HepG2 (cell line): Measurements from ENCODE around the gene SSNA1. TPM values are rescaled to one million over a fixed set of nuclear protein-coding genes. Genes with fewer than 3 reads are reported as not detected.

Experiments used
- ARID2 ChIP-seq: sonication (generic); formaldehyde crosslinking; IDR thresholded peaks from 2 replicates; pipeline ENCODE4 v1.8.1; 2022; ENCODE audit warnings: mild to moderate bottlenecking, missing genetic modification reagents, borderline replicate concordance
- CC2D1A ChIP-seq: sonication (generic); formaldehyde crosslinking; IDR thresholded peaks from 2 replicates; pipeline ENCODE4 v1.8.1; 2023; ENCODE audit warnings: mild to moderate bottlenecking, missing genetic modification reagents
- CTCF ChIP-seq: sonication (generic); formaldehyde crosslinking; IDR thresholded peaks from 2 replicates; pipeline ENCODE4 v1.5.0; 2020; ENCODE audit warnings: mild to moderate bottlenecking, missing genetic modification reagents, moderate library complexity
- ETV5 ChIP-seq: IDR thresholded peaks from 2 replicates; pipeline ENCODE4 v1.6.1; 2018; ENCODE audit warnings: missing biosample characterization, missing genetic modification reagents, inconsistent platforms, borderline replicate concordance
- FOXA3 ChIP-seq: IDR thresholded peaks from 2 replicates; pipeline ENCODE4 v1.6.1; 2016; ENCODE audit warnings: missing genetic modification reagents, missing compliant biosample characterization
- HOXD1 ChIP-seq: sonication (generic); formaldehyde crosslinking; IDR thresholded peaks from 2 replicates; pipeline ENCODE4 v1.5.0; 2020; ENCODE audit warnings: missing genetic modification reagents
- KDM5A ChIP-seq: fragments of 200-600 bp; sonication (generic); IDR thresholded peaks from 2 replicates; pipeline ENCODE4 v1.7.0; 2018; ENCODE audit warnings: antibody characterized with exemption, mild to moderate bottlenecking, low read length, borderline replicate concordance
- MED1 ChIP-seq: sonication (generic); formaldehyde crosslinking; IDR thresholded peaks from 2 replicates; pipeline ENCODE4 v1.4.0; 2020; ENCODE audit warnings: missing genetic modification reagents
- MLX ChIP-seq: IDR thresholded peaks from 2 replicates; pipeline ENCODE4 v1.6.1; 2016
- NR1H2 ChIP-seq: sonication (generic); formaldehyde crosslinking; IDR thresholded peaks from 2 replicates; pipeline ENCODE4 v1.8.1; 2022; ENCODE audit warnings: low read depth, missing genetic modification reagents, borderline replicate concordance
- RARG ChIP-seq: sonication (generic); formaldehyde crosslinking; IDR thresholded peaks from 2 replicates; pipeline ENCODE4 v1.4.0; 2020; ENCODE audit warnings: low read depth, mild to moderate bottlenecking, missing genetic modification reagents
- ZC3H13 ChIP-seq: sonication (generic); formaldehyde crosslinking; IDR thresholded peaks from 2 replicates; pipeline ENCODE4 v1.8.1; 2023; ENCODE audit warnings: mild to moderate bottlenecking, missing genetic modification reagents, moderate library complexity
- ZFP90 ChIP-seq: sonication (generic); formaldehyde crosslinking; IDR thresholded peaks from 2 replicates; pipeline ENCODE4 v1.8.0; 2022; ENCODE audit warnings: missing genetic modification reagents, mild to moderate bottlenecking, inconsistent platforms, borderline replicate concordance
- ZFP91 ChIP-seq: sonication (generic); formaldehyde crosslinking; IDR thresholded peaks from 2 replicates; pipeline ENCODE4 v1.9.0; 2022; ENCODE audit warnings: missing genetic modification reagents, mild to moderate bottlenecking, borderline replicate concordance
- ZFX ChIP-seq: sonication (generic); formaldehyde crosslinking; IDR thresholded peaks from 2 replicates; pipeline ENCODE4 v1.4.0; 2020; ENCODE audit warnings: mild to moderate bottlenecking, low read depth, missing genetic modification reagents, moderate library complexity
- ZNF225 ChIP-seq: sonication (generic); formaldehyde crosslinking; IDR thresholded peaks from 2 replicates; pipeline ENCODE4 v1.4.0; 2020; ENCODE audit warnings: mild to moderate bottlenecking, missing genetic modification reagents
- ZNF329 ChIP-seq: sonication (generic); formaldehyde crosslinking; IDR thresholded peaks from 2 replicates; pipeline ENCODE4 v1.9.0; 2021; ENCODE audit warnings: low read depth, mild to moderate bottlenecking, missing genetic modification reagents
- ZNF567 ChIP-seq: sonication (generic); formaldehyde crosslinking; IDR thresholded peaks from 2 replicates; pipeline ENCODE4 v1.8.1; 2023; ENCODE audit warnings: mild to moderate bottlenecking, missing genetic modification reagents, borderline replicate concordance
- ZNF580 ChIP-seq: IDR thresholded peaks from 2 replicates; pipeline ENCODE4 v1.6.1; 2016; ENCODE audit warnings: low read depth, borderline replicate concordance
- ZNF614 ChIP-seq: IDR thresholded peaks from 2 replicates; pipeline ENCODE4 v1.6.1; 2018; ENCODE audit warnings: missing biosample characterization, missing genetic modification reagents, inconsistent platforms, borderline replicate concordance
- ZNF639 ChIP-seq: conservative IDR thresholded peaks from 2 replicates; pipeline ENCODE4 v1.6.1; 2018; ENCODE audit warnings: missing genetic modification reagents
- ZNF740 ChIP-seq: sonication (generic); formaldehyde crosslinking; IDR thresholded peaks from 2 replicates; pipeline ENCODE4 v1.4.0; 2020; ENCODE audit warnings: missing genetic modification reagents
- polyA plus RNA-seq, 8 experiments: library from polyadenylated mRNA; depleted of rRNA in 3 of 8; stranded (reverse) in 7 of 8; unstranded in 1 of 8; fragments of >200 nt; fragmentation: Illumina TruSeq in 4 of 8; extraction: Trizol in 4 of 8; gene quantifications; 2 replicates each; pipeline versions ENCODE4 v1.2.1 to v1.2.3, GENCODE V29; 2011 to 2016; ENCODE audit warnings: low read depth in 4 of 8, missing spikeins in 1 of 8, mixed read lengths in 1 of 8; ENCODE audit not compliant: insufficient read depth in 1 of 8
- total RNA-seq, 5 experiments: library from RNA; depleted of rRNA; stranded (reverse); fragments of >200 nt; fragmentation: Illumina TruSeq; extraction: Trizol; gene quantifications; 2 replicates each; pipeline ENCODE4 v1.2.3, GENCODE V29; 2016; ENCODE audit warnings: low read depth in 1 of 5

SSNA1 gene
- total and polyA plus RNA-seq, 2 of the 13 experiments (the other 11 are each of a cell fraction or from before 2014, with no cell fraction given) = 35.9 to 49.4 TPM

- TF ChIP-seq ZNF225 (CRISPR knock-in tag) (no peak), ZFP90 (CRISPR knock-in tag) (peak; percentile 93), CC2D1A (CRISPR knock-in tag) (peak; percentile 74; the same call in 1 of the 2 replicates), ETV5 (CRISPR knock-in tag) (peak; percentile 55; the same call in 1 of the 2 replicates), ZNF329 (CRISPR knock-in tag) (0 out of 2 replicates have a peak, but pooled peaks have one; percentile 37), ZNF639 (CRISPR knock-in tag) (no peak), ARID2 (0 out of 2 replicates have a peak, but pooled peaks have one; percentile 57), ZC3H13 (CRISPR knock-in tag) (peak; percentile 36), ZNF614 (CRISPR knock-in tag) (peak; percentile 73; the same call in 1 of the 2 replicates), HOXD1 (CRISPR knock-in tag) (no peak; the same call in 1 of the 2 replicates), FOXA3 (CRISPR knock-in tag) (peak; percentile 32; the same call in 1 of the 2 replicates), ZNF580 (CRISPR knock-in tag) (0 out of 2 replicates have a peak, but pooled peaks have one; percentile 7), CTCF (CRISPR knock-in tag) (peak; percentile 50), MED1 (CRISPR knock-in tag) (no peak; the same call in 1 of the 2 replicates), ZFX (CRISPR knock-in tag) (peak; percentile 65), MLX (no peak), RARG (CRISPR knock-in tag) (no peak), ZFP91 (CRISPR knock-in tag) (peak; percentile 71; the same call in 1 of the 2 replicates), KDM5A (peak; percentile 22; the same call in 1 of the 2 replicates), ZNF740 (CRISPR knock-in tag) (0 out of 2 replicates have a peak, but pooled peaks have one; percentile 42), NR1H2 (no peak; the same call in 1 of the 2 replicates), ZNF567 (CRISPR knock-in tag) (0 out of 2 replicates have a peak, but pooled peaks have one; percentile 66)
Measured at GRCh38 chr9:137217276-137218211, 29.1 kb downstream of the SSNA1 start (continued).
